Measurements from ENCODE around the gene PGC.

- TF ChIP-seq CTCF (conservative IDR thresholded peaks at IDR 0.05) (no peak), ZFX (IDR thresholded peaks at IDR 0.05) (no peak)
Observed at GRCh38 chr6:41693281-41694240, 53.6 kb downstream of the PGC start.
